LNCAP (cell line): ENCODE measurements around the gene LIPM.

Source experiments
- TF ChIP-seq, protein P1 (sequence below): fragments of 450-650 bp; IDR thresholded peaks from 2 replicates; pipeline ENCODE4 v1.5.1; 2017; ENCODE audit warnings: mild to moderate bottlenecking

Gene LIPM

DNA sequence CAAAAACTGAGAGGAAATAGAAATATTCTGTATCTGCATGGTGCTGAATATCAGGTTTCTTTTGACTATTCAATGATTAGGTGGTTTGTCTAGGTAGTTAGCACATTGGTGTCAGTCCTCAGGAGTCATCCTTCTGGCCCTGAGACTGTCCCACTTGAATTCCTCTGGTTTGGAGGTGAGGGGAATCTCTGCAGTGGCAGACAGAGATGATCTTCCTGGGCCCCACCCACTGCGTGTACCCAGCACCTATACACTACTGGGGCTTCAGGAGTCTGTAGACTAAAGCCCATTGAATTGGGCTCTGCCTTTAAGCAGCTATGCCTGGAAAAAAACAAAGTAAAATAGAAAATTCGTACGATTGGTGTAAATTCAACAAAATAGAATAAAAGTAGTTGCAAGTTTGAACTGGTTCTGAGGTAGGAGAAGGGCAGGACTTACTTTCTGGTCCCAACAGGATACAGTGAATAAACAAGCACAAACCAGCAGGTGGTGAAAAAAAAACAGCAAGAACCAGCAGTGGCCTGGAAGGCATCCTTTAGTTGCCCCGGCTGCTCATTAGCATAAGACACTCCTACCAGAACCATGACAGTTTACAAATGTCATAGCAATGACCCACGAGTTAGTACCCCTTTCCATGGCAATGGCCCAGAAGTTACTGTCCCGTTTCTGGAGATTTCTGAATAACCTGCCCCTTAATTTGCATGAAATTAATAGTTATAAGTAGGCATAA lies 1.7 kb downstream of the LIPM start:
- TF ChIP-seq, protein P1, sequence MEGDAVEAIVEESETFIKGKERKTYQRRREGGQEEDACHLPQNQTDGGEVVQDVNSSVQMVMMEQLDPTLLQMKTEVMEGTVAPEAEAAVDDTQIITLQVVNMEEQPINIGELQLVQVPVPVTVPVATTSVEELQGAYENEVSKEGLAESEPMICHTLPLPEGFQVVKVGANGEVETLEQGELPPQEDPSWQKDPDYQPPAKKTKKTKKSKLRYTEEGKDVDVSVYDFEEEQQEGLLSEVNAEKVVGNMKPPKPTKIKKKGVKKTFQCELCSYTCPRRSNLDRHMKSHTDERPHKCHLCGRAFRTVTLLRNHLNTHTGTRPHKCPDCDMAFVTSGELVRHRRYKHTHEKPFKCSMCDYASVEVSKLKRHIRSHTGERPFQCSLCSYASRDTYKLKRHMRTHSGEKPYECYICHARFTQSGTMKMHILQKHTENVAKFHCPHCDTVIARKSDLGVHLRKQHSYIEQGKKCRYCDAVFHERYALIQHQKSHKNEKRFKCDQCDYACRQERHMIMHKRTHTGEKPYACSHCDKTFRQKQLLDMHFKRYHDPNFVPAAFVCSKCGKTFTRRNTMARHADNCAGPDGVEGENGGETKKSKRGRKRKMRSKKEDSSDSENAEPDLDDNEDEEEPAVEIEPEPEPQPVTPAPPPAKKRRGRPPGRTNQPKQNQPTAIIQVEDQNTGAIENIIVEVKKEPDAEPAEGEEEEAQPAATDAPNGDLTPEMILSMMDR, result no peak

GRCh38 chr10:88805361-88805760 lies 2.8 kb downstream of the LIPM start:
- TF ChIP-seq, protein P1, result no peak

DNA sequence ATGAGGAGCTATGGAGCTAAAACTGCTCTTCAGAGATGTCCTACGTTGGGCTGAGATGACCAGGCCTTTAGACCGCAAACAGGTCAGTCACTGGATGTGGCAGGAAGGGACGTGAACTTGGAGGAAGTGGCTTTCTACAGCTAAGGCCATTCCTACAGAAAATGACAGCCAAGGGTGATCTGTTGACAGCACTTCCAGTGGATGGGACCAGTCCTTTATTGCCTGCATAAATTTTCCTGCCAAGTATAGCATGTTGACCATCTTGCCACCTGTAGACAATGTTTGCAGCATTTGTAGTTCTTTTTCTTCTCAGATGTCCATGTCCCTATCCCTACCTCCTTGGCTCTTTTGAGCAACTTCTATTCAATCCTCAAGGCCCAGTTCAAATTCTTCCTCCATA lies 3.4 kb downstream of the LIPM start:
- TF ChIP-seq, protein P1, result no peak

DNA sequence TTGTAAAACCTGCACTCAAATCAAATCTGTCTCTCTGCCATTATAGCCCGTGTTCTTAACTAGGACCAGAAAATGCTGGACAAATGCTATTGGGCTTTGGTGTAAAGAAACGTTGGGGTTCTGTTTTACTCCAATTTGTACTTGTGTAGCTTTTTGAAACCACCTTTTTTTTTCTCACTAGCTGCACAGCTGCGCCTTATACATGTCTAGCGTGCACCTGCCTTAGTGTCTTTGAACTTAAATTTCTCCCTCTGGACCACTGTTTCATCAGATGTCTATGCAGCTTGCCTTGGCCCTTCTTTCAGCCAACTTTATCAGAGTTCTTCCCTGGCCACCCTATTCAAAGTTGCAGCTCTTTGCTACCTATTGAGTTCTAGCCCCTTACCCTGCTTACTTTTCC lies 7.1 kb downstream of the LIPM start:
- TF ChIP-seq, protein P1, result no peak

DNA sequence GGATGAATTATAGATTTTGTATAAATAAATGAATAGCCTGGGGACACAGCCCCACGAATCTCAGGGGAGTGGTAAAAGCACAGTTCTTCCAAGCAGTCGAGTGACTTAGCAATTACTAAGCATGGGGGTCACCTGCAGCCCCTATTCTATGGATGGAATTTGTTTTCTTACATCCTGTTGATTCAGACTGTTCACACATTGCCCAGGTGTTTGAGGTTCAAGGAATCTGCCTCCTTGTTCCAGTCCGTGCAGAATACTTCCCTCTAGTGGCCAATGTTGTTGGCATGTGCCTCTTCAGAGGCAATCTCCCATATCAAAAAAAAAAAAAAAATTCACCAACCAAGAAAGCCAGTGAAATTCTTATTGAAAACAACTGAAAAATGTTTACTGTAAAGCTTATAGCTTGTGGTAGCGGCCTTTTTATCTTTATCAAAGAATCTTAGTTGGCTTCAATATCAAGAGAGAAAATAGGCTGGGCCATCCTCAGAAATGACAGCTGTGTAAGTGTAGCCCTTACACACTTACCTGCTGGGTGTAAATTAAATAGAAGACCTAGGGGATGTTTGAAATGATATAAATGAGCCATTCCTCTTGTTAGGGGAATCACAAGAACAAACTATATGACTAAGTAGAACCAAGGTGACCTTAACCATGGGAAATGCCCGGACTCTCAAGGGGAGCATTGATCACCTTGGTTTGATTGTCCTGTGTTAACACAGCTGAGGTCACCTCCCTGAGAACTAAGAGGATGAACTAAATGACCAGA lies 7.8 kb downstream of the LIPM start:
- TF ChIP-seq, protein P1, result peak; percentile 59

DNA sequence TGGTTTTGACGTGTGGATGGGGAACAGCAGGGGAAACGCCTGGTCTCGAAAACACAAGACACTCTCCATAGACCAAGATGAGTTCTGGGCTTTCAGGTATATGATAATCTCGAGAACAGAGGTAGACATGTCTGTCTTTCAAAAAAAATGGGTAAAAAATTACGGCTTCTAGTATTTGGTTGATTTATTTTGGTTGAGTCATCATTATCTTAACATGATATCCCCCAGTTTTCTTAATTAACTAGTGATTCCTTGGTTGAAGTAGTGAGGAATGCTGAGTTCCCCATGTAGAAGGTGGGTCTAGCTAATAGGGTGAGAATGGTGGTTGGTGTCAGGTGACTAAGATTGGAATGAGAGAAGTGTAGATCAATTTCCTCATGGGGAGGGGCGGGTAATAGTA lies 10.7 kb downstream of the LIPM start:
- TF ChIP-seq, protein P1, result no peak

- TF ChIP-seq, protein P1, result no peak
Observed at GRCh38 chr10:88819290-88819689, 16.8 kb downstream of the LIPM start.
